ENCODE measurements around the gene CEP104. TPM values are rescaled to one million over a fixed set of nuclear protein-coding genes. Genes with fewer than 3 reads are reported as not detected.

The CEP104 gene
- total and polyA plus RNA-seq, 2 experiments from 2014 or later = 20.5 to 32.2 TPM

DNA sequence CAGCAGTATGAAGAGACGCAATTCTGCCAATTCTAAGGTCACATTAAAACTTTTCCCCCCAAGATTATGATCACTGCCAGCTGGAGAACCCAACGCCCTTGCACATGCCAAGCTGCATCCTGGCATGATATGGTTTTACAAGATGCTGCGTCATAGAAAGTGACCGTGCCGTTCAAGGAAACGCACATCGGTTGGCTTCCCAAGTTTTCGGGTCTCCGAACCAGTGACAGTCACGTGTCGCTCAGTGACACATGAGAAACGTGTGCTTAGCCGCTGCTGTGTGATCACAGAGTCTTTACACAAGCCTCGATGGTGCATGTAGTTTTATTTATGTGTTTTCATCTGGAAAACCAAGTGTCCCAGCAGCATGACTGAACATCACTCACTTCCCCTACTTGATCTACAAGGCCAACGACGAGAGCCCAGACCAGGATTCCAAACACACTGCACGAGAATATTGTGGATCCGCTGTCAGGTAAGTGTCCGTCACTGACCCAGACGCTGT is 77.0 kb downstream of the CEP104 start (continued):
- TF ChIP-seq, protein P1, sequence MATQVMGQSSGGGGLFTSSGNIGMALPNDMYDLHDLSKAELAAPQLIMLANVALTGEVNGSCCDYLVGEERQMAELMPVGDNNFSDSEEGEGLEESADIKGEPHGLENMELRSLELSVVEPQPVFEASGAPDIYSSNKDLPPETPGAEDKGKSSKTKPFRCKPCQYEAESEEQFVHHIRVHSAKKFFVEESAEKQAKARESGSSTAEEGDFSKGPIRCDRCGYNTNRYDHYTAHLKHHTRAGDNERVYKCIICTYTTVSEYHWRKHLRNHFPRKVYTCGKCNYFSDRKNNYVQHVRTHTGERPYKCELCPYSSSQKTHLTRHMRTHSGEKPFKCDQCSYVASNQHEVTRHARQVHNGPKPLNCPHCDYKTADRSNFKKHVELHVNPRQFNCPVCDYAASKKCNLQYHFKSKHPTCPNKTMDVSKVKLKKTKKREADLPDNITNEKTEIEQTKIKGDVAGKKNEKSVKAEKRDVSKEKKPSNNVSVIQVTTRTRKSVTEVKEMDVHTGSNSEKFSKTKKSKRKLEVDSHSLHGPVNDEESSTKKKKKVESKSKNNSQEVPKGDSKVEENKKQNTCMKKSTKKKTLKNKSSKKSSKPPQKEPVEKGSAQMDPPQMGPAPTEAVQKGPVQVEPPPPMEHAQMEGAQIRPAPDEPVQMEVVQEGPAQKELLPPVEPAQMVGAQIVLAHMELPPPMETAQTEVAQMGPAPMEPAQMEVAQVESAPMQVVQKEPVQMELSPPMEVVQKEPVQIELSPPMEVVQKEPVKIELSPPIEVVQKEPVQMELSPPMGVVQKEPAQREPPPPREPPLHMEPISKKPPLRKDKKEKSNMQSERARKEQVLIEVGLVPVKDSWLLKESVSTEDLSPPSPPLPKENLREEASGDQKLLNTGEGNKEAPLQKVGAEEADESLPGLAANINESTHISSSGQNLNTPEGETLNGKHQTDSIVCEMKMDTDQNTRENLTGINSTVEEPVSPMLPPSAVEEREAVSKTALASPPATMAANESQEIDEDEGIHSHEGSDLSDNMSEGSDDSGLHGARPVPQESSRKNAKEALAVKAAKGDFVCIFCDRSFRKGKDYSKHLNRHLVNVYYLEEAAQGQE (IDR thresholded peaks at IDR 0.05; ENCODE audit: unreplicated experiment) = no peak
- TF ChIP-seq CREB1 (CRISPR knock-in tag; IDR thresholded peaks at IDR 0.05; ENCODE audit: low read depth) (no peak), CTCF (conservative IDR thresholded peaks at IDR 0.05; ENCODE audit: low read depth in 2 of 2) (no peak), STAT1 (IDR thresholded peaks at IDR 0.05; ENCODE audit: unreplicated experiment) (no peak), POLR2AphosphoS5 (IDR thresholded peaks at IDR 0.05; ENCODE audit: low read depth) (no peak), ETS1 (IDR thresholded peaks at IDR 0.05) (no peak), JUNB (IDR thresholded peaks at IDR 0.05; ENCODE audit: unreplicated experiment) (no peak)

DNA sequence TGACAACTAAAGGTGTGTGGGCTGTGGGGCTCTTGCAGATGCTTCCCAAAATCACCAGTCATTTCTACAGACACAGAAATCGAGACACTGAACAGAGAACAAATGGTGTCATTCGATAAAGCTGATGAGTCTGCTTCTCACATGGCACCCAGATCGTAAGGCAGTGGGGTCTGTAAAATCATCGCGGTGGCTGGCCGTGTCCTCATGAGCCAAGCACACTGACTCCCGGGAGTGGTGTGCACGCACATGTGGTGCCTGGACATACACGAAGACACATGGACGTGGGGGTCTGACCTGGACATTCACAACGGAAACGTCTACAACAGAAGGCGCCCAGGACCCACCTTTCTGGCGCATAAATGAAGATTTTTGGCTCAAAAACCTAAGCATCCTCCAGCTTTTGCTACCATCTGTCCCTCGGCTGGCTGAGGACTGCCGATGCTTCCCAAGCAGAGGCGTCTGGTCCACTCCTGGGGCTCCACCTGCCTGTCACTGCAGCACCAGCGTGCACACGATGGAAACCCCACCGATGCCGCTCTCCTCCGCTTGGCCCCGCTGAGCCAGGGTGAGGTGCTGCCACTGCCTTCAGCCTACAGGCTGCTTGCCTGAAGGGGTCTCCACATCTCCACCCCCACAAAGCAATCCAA is 77.6 kb downstream of the CEP104 start:
- H3K27me3 ChIP-seq (ENCODE audit: insufficient read depth) = no peaks in the 10 kb centered on the region
- H2AFZ ChIP-seq = no peak overlapping the region
- no peak overlapping the region for H3K27ac ChIP-seq (ENCODE audit: low read depth)
- peaks cover 28% of the 10 kb centered on the region for H3K36me3 ChIP-seq (ENCODE audit: insufficient read depth)
- H3K79me2 ChIP-seq (replicated peaks; ENCODE audit: insufficient read depth) = no peaks in the 10 kb centered on the region
- Mint-ChIP-seq H3K4me1 (peaks cover 10% of the 10 kb centered on the region), H3K36me3 (ENCODE audit: low read depth) (peaks cover 52% of the 10 kb centered on the region), H3K27me3 (ENCODE audit: insufficient read depth, low read depth, poor library complexity) (peaks cover 14% of the 10 kb centered on the region), H3K27ac (no peak overlapping the region; the same call in 1 of the 2 replicates), H3K9me3 (no peaks in the 10 kb centered on the region; the same call in 2 of the 3 replicates), H3K4me3 (no peak overlapping the region)
- TF ChIP-seq NANOG (IDR thresholded peaks at IDR 0.05; ENCODE audit: borderline replicate concordance) (no peak), CTCF (conservative IDR thresholded peaks at IDR 0.05; ENCODE audit: low read depth in 2 of 2) (0 out of 4 replicates have a peak, but pooled peaks of 1 of the 2 experiments have one; percentile 2)
- no peaks in the 10 kb centered on the region for H3K9me2 ChIP-seq (ENCODE audit: insufficient read depth)
- DNase-seq (ENCODE audit: low spot score) (no peak), ATAC-seq (no peak)
- H3K4me3 ChIP-seq = no peak overlapping the region
- H3K4me2 ChIP-seq = no peak overlapping the region
- peaks cover 11% of the 10 kb centered on the region; the same call in 1 of the 2 replicates for H3F3A ChIP-seq (replicated peaks; ENCODE audit: low read depth)
- H3K4me1 ChIP-seq (ENCODE audit: insufficient read depth) = no peaks in the 10 kb centered on the region; the same call in 1 of the 2 replicates
- peaks cover 13% of the 10 kb centered on the region for H4K20me1 ChIP-seq (replicated peaks; ENCODE audit: insufficient read depth)

Measured in GM23338 (cell line).